ENCODE results near the gene FAH. TPM values are rescaled to one million over a fixed set of nuclear protein-coding genes. Genes with fewer than 3 reads are reported as not detected.

FAH gene
- total RNA-seq, 2 donors from 2014 or later: 16.1 to 21.9 TPM

GRCh38 chr15:80214910-80215309 lies 62.1 kb downstream of the FAH start:
- Histone ChIP-seq H3K27ac (no peak overlapping the region), H3K9me3 (no peaks in the 10 kb centered on the region), H3K4me1 (ENCODE audit: control insufficient read depth in 1 of 2, low read depth in 2 of 2) (no peaks in the 10 kb centered on the region), H3K27me3 (replicated peaks; ENCODE audit: insufficient read depth) (no peaks in the 10 kb centered on the region), H3K4me3 (no peak overlapping the region), H3K36me3 (no peaks in the 10 kb centered on the region)
- ATAC-seq (ENCODE audit: insufficient number of reproducible peaks, low FRiP score, low read depth): no peak
- TF ChIP-seq CTCF (IDR thresholded peaks at IDR 0.05): no peak
- DNase-seq (ENCODE audit: low spot score): no peak

- no peak overlapping the region for H3K27ac ChIP-seq
- no peaks in the 10 kb centered on the region for H3K9me3 ChIP-seq
- ATAC-seq (ENCODE audit: insufficient number of reproducible peaks, low FRiP score, low read depth) (no peak), DNase-seq (ENCODE audit: low spot score) (no peak)
- no peaks in the 10 kb centered on the region for H3K36me3 ChIP-seq
- no peaks in the 10 kb centered on the region for H3K4me1 ChIP-seq (ENCODE audit: control insufficient read depth in 1 of 2, low read depth in 2 of 2)
- no peaks in the 10 kb centered on the region for H3K27me3 ChIP-seq (replicated peaks; ENCODE audit: insufficient read depth)
- no peak for TF ChIP-seq CTCF (IDR thresholded peaks at IDR 0.05)
- no peak overlapping the region for H3K4me3 ChIP-seq
Observed at GRCh38 chr15:80216141-80216540, 63.3 kb downstream of the FAH start.

- TF ChIP-seq CTCF (IDR thresholded peaks at IDR 0.05): no peak
Observed at GRCh38 chr15:80216911-80217310, 64.1 kb downstream of the FAH start.

GRCh38 chr15:80217327-80217900 lies 64.6 kb downstream of the FAH start:
- Histone ChIP-seq H3K4me3 (no peak overlapping the region), H3K27ac (no peak overlapping the region), H3K4me1 (ENCODE audit: control insufficient read depth in 1 of 2, low read depth in 2 of 2) (no peaks in the 10 kb centered on the region), H3K36me3 (no peaks in the 10 kb centered on the region), H3K9me3 (no peaks in the 10 kb centered on the region), H3K27me3 (replicated peaks; ENCODE audit: insufficient read depth) (no peaks in the 10 kb centered on the region)
- TF ChIP-seq CTCF (IDR thresholded peaks at IDR 0.05): no peak
- no peak for ATAC-seq (ENCODE audit: insufficient number of reproducible peaks, low FRiP score, low read depth)
- DNase-seq (ENCODE audit: low spot score): no peak

More at GRCh38 chr15:80216911-80217310, 64.1 kb downstream of the FAH start:
- H3K9me3 ChIP-seq: no peaks in the 10 kb centered on the region
- no peaks in the 10 kb centered on the region for H3K27me3 ChIP-seq (replicated peaks; ENCODE audit: insufficient read depth)
- H3K36me3 ChIP-seq: no peaks in the 10 kb centered on the region
- DNase-seq (ENCODE audit: low spot score) (no peak), ATAC-seq (ENCODE audit: insufficient number of reproducible peaks, low FRiP score, low read depth) (no peak)
- H3K27ac ChIP-seq: no peak overlapping the region
- H3K4me1 ChIP-seq (ENCODE audit: control insufficient read depth in 1 of 2, low read depth in 2 of 2): no peaks in the 10 kb centered on the region
- H3K4me3 ChIP-seq: no peak overlapping the region

GRCh38 chr15:80219955-80220354 lies 67.2 kb downstream of the FAH start:
- no peaks in the 10 kb centered on the region for H3K27me3 ChIP-seq (replicated peaks; ENCODE audit: insufficient read depth)
- no peak for ATAC-seq (ENCODE audit: insufficient number of reproducible peaks, low FRiP score, low read depth)
- H3K4me1 ChIP-seq (ENCODE audit: control insufficient read depth in 1 of 2, low read depth in 2 of 2): no peaks in the 10 kb centered on the region
- DNase-seq (ENCODE audit: low spot score): no peak
- no peak overlapping the region for H3K4me3 ChIP-seq
- H3K27ac ChIP-seq: no peak overlapping the region
- no peaks in the 10 kb centered on the region for H3K9me3 ChIP-seq
- TF ChIP-seq CTCF (IDR thresholded peaks at IDR 0.05): no peak
- H3K36me3 ChIP-seq: no peaks in the 10 kb centered on the region
